GM18870 (cell line): ENCODE measurements around the gene DCTN3.

Experiments used
- ATAC-seq: cut with Tn5 transposase; IDR thresholded peaks from one replicate; pipeline ENCODE4 v1.9.1; 2021; ENCODE audit warnings: moderate library complexity; ENCODE audit not compliant: unreplicated experiment

Gene DCTN3

GRCh38 chr9:34575241-34575640, 45.1 kb downstream of the DCTN3 start:
- no peak for ATAC-seq

GRCh38 chr9:34574571-34574970, 45.7 kb downstream of the DCTN3 start:
- no peak for ATAC-seq

GRCh38 chr9:34573599-34574325, 46.5 kb downstream of the DCTN3 start:
- no peak for ATAC-seq

GRCh38 chr9:34572628-34573027, 47.7 kb downstream of the DCTN3 start:
- no peak for ATAC-seq

GRCh38 chr9:34572092-34572491, 48.2 kb downstream of the DCTN3 start:
- ATAC-seq = no peak

- no peak for ATAC-seq
Measured at GRCh38 chr9:34571481-34571810, 48.8 kb downstream of the DCTN3 start.

- no peak for ATAC-seq
Measured at GRCh38 chr9:34570809-34571480, 49.4 kb downstream of the DCTN3 start.

GRCh38 chr9:34570376-34570775, 49.9 kb downstream of the DCTN3 start:
- no peak for ATAC-seq

GRCh38 chr9:34568774-34569173, 51.5 kb downstream of the DCTN3 start:
- ATAC-seq = no peak

GRCh38 chr9:34568133-34568532, 52.2 kb downstream of the DCTN3 start:
- no peak for ATAC-seq

- no peak for ATAC-seq
Measured at GRCh38 chr9:34566972-34567371, 53.3 kb downstream of the DCTN3 start.

- no peak for ATAC-seq
Measured at GRCh38 chr9:34566322-34566721, 54.0 kb downstream of the DCTN3 start.

GRCh38 chr9:34565856-34566255, 54.4 kb downstream of the DCTN3 start:
- no peak for ATAC-seq

GRCh38 chr9:34564617-34565016, 55.7 kb downstream of the DCTN3 start:
- ATAC-seq = no peak
